ENCODE results near the gene CCNB1IP1. TPM values are rescaled to one million over a fixed set of nuclear protein-coding genes. Genes with fewer than 3 reads are reported as not detected.
"Not testable (repeated sequence)": the region's sequence is repeated elsewhere in the genome, so short reads cannot be mapped to it uniquely, and the experiment has no call there.

The CCNB1IP1 gene
- total RNA-seq, 2 donors from 2014 or later: 34.6 to 47.8 TPM

- TF ChIP-seq, protein P1, sequence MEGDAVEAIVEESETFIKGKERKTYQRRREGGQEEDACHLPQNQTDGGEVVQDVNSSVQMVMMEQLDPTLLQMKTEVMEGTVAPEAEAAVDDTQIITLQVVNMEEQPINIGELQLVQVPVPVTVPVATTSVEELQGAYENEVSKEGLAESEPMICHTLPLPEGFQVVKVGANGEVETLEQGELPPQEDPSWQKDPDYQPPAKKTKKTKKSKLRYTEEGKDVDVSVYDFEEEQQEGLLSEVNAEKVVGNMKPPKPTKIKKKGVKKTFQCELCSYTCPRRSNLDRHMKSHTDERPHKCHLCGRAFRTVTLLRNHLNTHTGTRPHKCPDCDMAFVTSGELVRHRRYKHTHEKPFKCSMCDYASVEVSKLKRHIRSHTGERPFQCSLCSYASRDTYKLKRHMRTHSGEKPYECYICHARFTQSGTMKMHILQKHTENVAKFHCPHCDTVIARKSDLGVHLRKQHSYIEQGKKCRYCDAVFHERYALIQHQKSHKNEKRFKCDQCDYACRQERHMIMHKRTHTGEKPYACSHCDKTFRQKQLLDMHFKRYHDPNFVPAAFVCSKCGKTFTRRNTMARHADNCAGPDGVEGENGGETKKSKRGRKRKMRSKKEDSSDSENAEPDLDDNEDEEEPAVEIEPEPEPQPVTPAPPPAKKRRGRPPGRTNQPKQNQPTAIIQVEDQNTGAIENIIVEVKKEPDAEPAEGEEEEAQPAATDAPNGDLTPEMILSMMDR (IDR thresholded peaks at IDR 0.05): no peak
- TF ChIP-seq POLR2AphosphoS5 (IDR thresholded peaks at IDR 0.05) (no peak), POLR2A (IDR thresholded peaks at IDR 0.05) (no peak)
- H3K36me3 ChIP-seq: no peaks in the 10 kb centered on the region
- intact Hi-C loops (cut with DNase I): no loop called here
- no peak overlapping the region for H3K4me3 ChIP-seq
- no peaks in the 10 kb centered on the region for H3K9me3 ChIP-seq
- H3K27me3 ChIP-seq (replicated peaks; ENCODE audit: insufficient read depth): no peaks in the 10 kb centered on the region
- no peak overlapping the region for H3K27ac ChIP-seq
- no peaks in the 10 kb centered on the region for H3K4me1 ChIP-seq (replicated peaks)
- WGBS: 63% methylated on average over 1 of the region's 1 CpG
- no peak for DNase-seq (ENCODE audit: low spot score)
Observed at GRCh38 chr14:20278414-20278813, 54.7 kb downstream of the CCNB1IP1 start.

DNA sequence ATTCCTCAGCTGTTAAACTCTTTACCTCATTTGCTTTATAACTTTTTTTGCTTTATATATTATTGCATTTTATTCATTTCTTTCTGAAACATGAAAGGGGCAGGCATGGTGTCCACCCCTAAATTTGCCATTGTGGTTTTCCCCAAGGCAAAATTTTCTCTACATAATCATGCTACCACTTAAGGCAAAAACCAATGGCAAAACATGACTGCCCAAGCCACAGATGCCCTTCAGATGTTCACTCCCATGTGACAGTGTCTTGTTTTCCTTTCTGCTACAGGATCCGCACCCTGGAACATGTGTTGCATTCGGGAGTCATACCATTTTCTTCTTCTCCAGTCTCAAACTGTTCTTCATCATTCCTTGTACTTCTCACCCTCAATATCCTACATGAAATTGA lies 55.7 kb downstream of the CCNB1IP1 start:
- no peak overlapping the region for H3K27ac ChIP-seq
- TF ChIP-seq, protein P1 (IDR thresholded peaks at IDR 0.05): no peak
- TF ChIP-seq POLR2AphosphoS5 (IDR thresholded peaks at IDR 0.05) (no peak), POLR2A (IDR thresholded peaks at IDR 0.05) (no peak)
- H3K4me1 ChIP-seq (replicated peaks): no peaks in the 10 kb centered on the region
- no peak for DNase-seq (ENCODE audit: low spot score)
- no peaks in the 10 kb centered on the region for H3K9me3 ChIP-seq
- H3K36me3 ChIP-seq: no peaks in the 10 kb centered on the region
- 97% methylated on average over 2 of the region's 2 CpGs for WGBS
- no peaks in the 10 kb centered on the region for H3K27me3 ChIP-seq (replicated peaks; ENCODE audit: insufficient read depth)
- H3K4me3 ChIP-seq: no peak overlapping the region
- intact Hi-C loops (cut with DNase I): no loop called here

DNA sequence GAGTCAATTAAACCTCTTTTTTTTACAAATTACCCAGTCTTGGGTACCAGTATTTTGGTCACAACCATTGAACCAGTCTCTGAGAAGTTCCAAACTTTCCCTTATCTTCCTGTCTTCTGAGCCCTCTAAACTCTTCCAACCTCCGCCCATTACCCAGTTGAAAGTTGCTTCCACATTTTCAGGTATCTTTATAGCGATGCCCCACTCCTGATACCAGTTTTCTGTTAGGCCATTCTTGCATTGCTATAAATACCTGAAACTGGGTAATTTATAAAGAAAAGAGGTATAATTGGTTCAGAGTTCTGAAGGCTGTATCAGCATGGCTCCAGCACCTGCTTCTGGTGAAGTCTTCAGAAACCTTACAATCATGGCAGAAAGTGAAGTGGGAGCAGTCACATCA lies 59.0 kb downstream of the CCNB1IP1 start:
- DNase-seq (ENCODE audit: low spot score): no peak
- no peak overlapping the region for H3K4me3 ChIP-seq
- H3K27ac ChIP-seq: no peak overlapping the region
- intact Hi-C loops (cut with DNase I): no loop called here
- no peaks in the 10 kb centered on the region for H3K27me3 ChIP-seq (replicated peaks; ENCODE audit: insufficient read depth)
- no peak for TF ChIP-seq POLR2A (IDR thresholded peaks at IDR 0.05)
- TF ChIP-seq, protein P1 (IDR thresholded peaks at IDR 0.05): no peak
- no peak for TF ChIP-seq POLR2AphosphoS5 (IDR thresholded peaks at IDR 0.05)
- H3K36me3 ChIP-seq: no peaks in the 10 kb centered on the region
- 98% methylated on average over 2 of the region's 2 CpGs for whole genome bisulfite sequencing
- no peaks in the 10 kb centered on the region for H3K4me1 ChIP-seq (replicated peaks)
- H3K9me3 ChIP-seq: no peaks in the 10 kb centered on the region

DNA sequence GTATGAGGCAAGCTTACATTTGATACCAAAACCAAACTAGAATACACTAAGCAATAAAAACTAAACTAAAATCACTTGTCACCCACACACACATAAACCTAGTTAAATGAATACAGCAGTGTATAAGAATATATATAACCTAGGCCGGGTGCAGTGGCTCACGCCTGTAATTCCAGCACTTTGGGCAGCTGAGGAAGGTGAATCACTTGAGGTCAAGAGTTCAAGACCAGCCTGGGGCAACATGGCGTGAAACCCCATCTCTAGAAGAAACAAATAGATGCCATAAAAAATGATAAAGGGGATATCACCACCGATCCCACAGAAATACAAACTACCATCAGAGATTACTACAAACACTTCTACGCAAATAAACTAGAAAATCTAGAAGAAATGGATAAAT lies 68.7 kb downstream of the CCNB1IP1 start:
- H3K4me3 ChIP-seq; H3K27me3 ChIP-seq (replicated peaks; ENCODE audit: insufficient read depth); H3K4me1 ChIP-seq (replicated peaks); H3K27ac ChIP-seq; DNase-seq (ENCODE audit: low spot score); H3K36me3 ChIP-seq; intact Hi-C loops (cut with DNase I); H3K9me3 ChIP-seq: not testable (repeated sequence)
- WGBS: 88% methylated on average over 5 of the region's 5 CpGs

- intact Hi-C loops (cut with DNase I): no loop called here
- no peaks in the 10 kb centered on the region for H3K9me3 ChIP-seq
- no peak overlapping the region for H3K4me3 ChIP-seq
- WGBS: 50% methylated on average over 3 of the region's 3 CpGs
- DNase-seq (ENCODE audit: low spot score): no peak
- H3K27ac ChIP-seq: no peak overlapping the region
- no peaks in the 10 kb centered on the region for H3K36me3 ChIP-seq
- H3K4me1 ChIP-seq (replicated peaks): no peaks in the 10 kb centered on the region
- TF ChIP-seq POLR2AphosphoS5 (IDR thresholded peaks at IDR 0.05) (no peak), POLR2A (IDR thresholded peaks at IDR 0.05) (no peak)
- TF ChIP-seq, protein P1 (IDR thresholded peaks at IDR 0.05): no peak
- no peaks in the 10 kb centered on the region for H3K27me3 ChIP-seq (replicated peaks; ENCODE audit: insufficient read depth)
Observed at GRCh38 chr14:20262642-20263128, 70.4 kb downstream of the CCNB1IP1 start.

Small RNAs within 50 kb of the gene (small RNA-seq; reads per million reads assigned to genes)
- gene SNORA79B (0 reads per million in 2 donors), gene SNORD126 (216 to 273 reads per million in 2 donors)

Other genes starting within 250 kb of the CCNB1IP1 start
- not detected for gene OR4K17, start 222.5 kb downstream of the CCNB1IP1 start, total RNA-seq
- gene OR4N5, start 194.5 kb downstream of the CCNB1IP1 start, total RNA-seq: not detected
- gene OR11G2, start 142.4 kb downstream of the CCNB1IP1 start, total RNA-seq: not detected
- not detected for gene OR11H6, start 109.6 kb downstream of the CCNB1IP1 start, total RNA-seq
- not detected for gene OR11H7, start 104.3 kb downstream of the CCNB1IP1 start, total RNA-seq
- not detected for gene OR11H4, start 94.0 kb downstream of the CCNB1IP1 start, total RNA-seq
- gene TTC5, start 27.3 kb downstream of the CCNB1IP1 start, total RNA-seq: 10 to 100 TPM; 11.1 to 18.5 TPM
- gene PARP2, start 10.4 kb upstream of the CCNB1IP1 start, total RNA-seq: 10 to 100 TPM; 10.7 to 23.1 TPM
- gene TEP1, start 80.2 kb upstream of the CCNB1IP1 start, total RNA-seq: 10 to 100 TPM; 25.8 to 31.0 TPM
- gene KLHL33, start 102.9 kb upstream of the CCNB1IP1 start, total RNA-seq: 1 to 10 TPM in 1 of 2 donors, under 1 TPM in 1; 0.77 to 1.7 TPM
- 10 to 100 TPM; 54.2 to 71.7 TPM for gene OSGEP, start 121.5 kb upstream of the CCNB1IP1 start, total RNA-seq
- gene APEX1, start 121.9 kb upstream of the CCNB1IP1 start, total RNA-seq: 100 to 1,000 TPM; 113 to 178 TPM
- gene PIP4P1, start 128.2 kb upstream of the CCNB1IP1 start, total RNA-seq: 10 to 100 TPM; 24.8 to 37.8 TPM
- 10 to 100 TPM; 14.2 to 20.3 TPM for gene PNP, start 136.1 kb upstream of the CCNB1IP1 start, total RNA-seq
- 1 to 10 TPM in 1 of 2 donors, not detected in 1; 1.4 TPM for gene RNASE10, start 172.3 kb upstream of the CCNB1IP1 start, total RNA-seq
- not detected for gene RNASE9, start 227.8 kb upstream of the CCNB1IP1 start, total RNA-seq

Measured in prostate gland (tissue), 2 donors.